Liver (tissue), 3 donors: ENCODE results near the gene TTBK1.

ENCODE experiments used
- EGR1 ChIP-seq, 2 donors: IDR thresholded peaks; 2 replicates each; pipeline ENCODE4 v1.6.1; 2016 to 2018; ENCODE audit warnings: antibody characterized with exemption in 2 of 2, low read depth in 2 of 2
- FOXA1 ChIP-seq: IDR thresholded peaks from 2 replicates; pipeline ENCODE4 v1.6.1; 2016; ENCODE audit warnings: antibody characterized with exemption
- GABPA ChIP-seq, 2 donors: IDR thresholded peaks in 1 of 2; conservative IDR thresholded peaks in 1 of 2; 2 replicates each; pipeline ENCODE4 v1.6.1; 2016; ENCODE audit warnings: antibody characterized with exemption in 2 of 2, mild to moderate bottlenecking in 1 of 2, moderate library complexity in 1 of 2
- HNF4G ChIP-seq: IDR thresholded peaks from 2 replicates; pipeline ENCODE4 v1.6.1; 2016; ENCODE audit warnings: antibody characterized with exemption
- JUND ChIP-seq, 2 donors: IDR thresholded peaks; 2 replicates each; pipeline ENCODE4 v1.6.1; 2016; ENCODE audit warnings: antibody characterized with exemption in 2 of 2
- NR2F2 ChIP-seq: IDR thresholded peaks from 2 replicates; pipeline ENCODE4 v1.6.1; 2016; ENCODE audit warnings: antibody characterized with exemption
- RAD21 ChIP-seq, 2 donors: IDR thresholded peaks; 2 replicates each; pipeline ENCODE4 v1.6.1; 2016; ENCODE audit warnings: antibody characterized with exemption in 2 of 2, mild to moderate bottlenecking in 2 of 2
- TAF1 ChIP-seq: conservative IDR thresholded peaks from 2 replicates; pipeline ENCODE4 v1.6.1; 2016; ENCODE audit warnings: antibody characterized with exemption, mild to moderate bottlenecking
- YY1 ChIP-seq: IDR thresholded peaks from 2 replicates; pipeline ENCODE4 v1.6.1; 2016; ENCODE audit warnings: antibody characterized with exemption, mild to moderate bottlenecking
- TF ChIP-seq, protein P1 (sequence below): fragments of 150-350 bp; IDR thresholded peaks from 2 replicates; pipeline ENCODE4 v1.5.1; 2017; ENCODE audit warnings: improper control_type of control experiment, low read depth, low read length; ENCODE audit not compliant: missing input control
- TF ChIP-seq, protein P2 (sequence below): IDR thresholded peaks from 2 replicates; pipeline ENCODE4 v1.6.1; 2016; ENCODE audit warnings: antibody characterized with exemption, mild to moderate bottlenecking
- TF ChIP-seq, protein P3 (sequence below): IDR thresholded peaks from 2 replicates; pipeline ENCODE4 v1.6.1; 2016; ENCODE audit warnings: antibody characterized with exemption
- TF ChIP-seq, protein P4 (sequence below): IDR thresholded peaks from 2 replicates; pipeline ENCODE4 v1.6.1; 2016; ENCODE audit warnings: antibody characterized with exemption
- TF ChIP-seq, protein P5 (sequence below): IDR thresholded peaks from 2 replicates; pipeline ENCODE4 v1.6.1; 2016; ENCODE audit warnings: antibody characterized with exemption
- donor health status: healthy.
- donor health status: healthy.

DNA sequence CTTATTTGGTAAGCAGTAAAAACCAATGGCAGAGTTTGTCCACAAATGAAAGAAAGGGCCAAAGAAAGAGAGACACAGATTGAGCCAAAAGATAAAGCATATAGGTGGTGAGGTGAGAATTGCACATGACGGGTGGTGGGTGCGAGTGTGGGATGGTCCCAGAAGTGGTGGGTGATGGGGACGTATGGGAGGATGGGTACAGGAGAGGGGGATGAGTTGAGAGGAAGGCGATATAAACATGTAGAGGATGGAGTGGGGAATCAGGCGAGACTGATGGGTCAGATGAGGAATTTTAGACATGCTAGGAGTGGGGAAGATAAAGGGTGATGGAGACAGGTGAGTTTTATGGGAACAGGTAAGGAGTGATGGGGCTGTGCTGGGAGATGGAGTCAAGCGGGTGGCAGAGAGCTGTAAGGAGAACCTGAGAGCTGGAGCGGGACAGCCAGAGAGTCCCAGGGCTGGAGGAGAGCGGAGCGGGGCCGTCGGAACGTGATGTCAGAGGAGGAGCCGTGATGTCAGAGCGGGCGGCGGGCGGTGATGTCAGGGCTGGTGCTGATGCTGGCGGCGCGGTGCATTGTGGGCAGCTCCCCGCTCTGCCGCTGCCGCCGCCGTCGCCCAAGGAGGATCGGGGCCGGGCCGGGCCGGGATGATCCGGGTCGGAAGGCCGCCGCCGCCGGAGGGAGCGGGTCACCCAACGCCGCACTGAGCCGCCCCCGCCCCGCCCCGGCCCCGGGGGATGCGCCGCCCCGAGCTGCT lies at the start of gene TTBK1:
- TF ChIP-seq, protein P1, sequence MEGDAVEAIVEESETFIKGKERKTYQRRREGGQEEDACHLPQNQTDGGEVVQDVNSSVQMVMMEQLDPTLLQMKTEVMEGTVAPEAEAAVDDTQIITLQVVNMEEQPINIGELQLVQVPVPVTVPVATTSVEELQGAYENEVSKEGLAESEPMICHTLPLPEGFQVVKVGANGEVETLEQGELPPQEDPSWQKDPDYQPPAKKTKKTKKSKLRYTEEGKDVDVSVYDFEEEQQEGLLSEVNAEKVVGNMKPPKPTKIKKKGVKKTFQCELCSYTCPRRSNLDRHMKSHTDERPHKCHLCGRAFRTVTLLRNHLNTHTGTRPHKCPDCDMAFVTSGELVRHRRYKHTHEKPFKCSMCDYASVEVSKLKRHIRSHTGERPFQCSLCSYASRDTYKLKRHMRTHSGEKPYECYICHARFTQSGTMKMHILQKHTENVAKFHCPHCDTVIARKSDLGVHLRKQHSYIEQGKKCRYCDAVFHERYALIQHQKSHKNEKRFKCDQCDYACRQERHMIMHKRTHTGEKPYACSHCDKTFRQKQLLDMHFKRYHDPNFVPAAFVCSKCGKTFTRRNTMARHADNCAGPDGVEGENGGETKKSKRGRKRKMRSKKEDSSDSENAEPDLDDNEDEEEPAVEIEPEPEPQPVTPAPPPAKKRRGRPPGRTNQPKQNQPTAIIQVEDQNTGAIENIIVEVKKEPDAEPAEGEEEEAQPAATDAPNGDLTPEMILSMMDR: no peak
- no peak for TF ChIP-seq HNF4G
- TF ChIP-seq, protein P2, sequence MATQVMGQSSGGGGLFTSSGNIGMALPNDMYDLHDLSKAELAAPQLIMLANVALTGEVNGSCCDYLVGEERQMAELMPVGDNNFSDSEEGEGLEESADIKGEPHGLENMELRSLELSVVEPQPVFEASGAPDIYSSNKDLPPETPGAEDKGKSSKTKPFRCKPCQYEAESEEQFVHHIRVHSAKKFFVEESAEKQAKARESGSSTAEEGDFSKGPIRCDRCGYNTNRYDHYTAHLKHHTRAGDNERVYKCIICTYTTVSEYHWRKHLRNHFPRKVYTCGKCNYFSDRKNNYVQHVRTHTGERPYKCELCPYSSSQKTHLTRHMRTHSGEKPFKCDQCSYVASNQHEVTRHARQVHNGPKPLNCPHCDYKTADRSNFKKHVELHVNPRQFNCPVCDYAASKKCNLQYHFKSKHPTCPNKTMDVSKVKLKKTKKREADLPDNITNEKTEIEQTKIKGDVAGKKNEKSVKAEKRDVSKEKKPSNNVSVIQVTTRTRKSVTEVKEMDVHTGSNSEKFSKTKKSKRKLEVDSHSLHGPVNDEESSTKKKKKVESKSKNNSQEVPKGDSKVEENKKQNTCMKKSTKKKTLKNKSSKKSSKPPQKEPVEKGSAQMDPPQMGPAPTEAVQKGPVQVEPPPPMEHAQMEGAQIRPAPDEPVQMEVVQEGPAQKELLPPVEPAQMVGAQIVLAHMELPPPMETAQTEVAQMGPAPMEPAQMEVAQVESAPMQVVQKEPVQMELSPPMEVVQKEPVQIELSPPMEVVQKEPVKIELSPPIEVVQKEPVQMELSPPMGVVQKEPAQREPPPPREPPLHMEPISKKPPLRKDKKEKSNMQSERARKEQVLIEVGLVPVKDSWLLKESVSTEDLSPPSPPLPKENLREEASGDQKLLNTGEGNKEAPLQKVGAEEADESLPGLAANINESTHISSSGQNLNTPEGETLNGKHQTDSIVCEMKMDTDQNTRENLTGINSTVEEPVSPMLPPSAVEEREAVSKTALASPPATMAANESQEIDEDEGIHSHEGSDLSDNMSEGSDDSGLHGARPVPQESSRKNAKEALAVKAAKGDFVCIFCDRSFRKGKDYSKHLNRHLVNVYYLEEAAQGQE: no peak
- TF ChIP-seq, protein P3, sequence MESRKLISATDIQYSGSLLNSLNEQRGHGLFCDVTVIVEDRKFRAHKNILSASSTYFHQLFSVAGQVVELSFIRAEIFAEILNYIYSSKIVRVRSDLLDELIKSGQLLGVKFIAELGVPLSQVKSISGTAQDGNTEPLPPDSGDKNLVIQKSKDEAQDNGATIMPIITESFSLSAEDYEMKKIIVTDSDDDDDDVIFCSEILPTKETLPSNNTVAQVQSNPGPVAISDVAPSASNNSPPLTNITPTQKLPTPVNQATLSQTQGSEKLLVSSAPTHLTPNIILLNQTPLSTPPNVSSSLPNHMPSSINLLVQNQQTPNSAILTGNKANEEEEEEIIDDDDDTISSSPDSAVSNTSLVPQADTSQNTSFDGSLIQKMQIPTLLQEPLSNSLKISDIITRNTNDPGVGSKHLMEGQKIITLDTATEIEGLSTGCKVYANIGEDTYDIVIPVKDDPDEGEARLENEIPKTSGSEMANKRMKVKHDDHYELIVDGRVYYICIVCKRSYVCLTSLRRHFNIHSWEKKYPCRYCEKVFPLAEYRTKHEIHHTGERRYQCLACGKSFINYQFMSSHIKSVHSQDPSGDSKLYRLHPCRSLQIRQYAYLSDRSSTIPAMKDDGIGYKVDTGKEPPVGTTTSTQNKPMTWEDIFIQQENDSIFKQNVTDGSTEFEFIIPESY: no peak
- no peak for TF ChIP-seq YY1
- TF ChIP-seq EGR1 (IDR thresholded peaks at IDR 0.05; ENCODE audit: low read depth in 2 of 2): no peak
- TF ChIP-seq FOXA1: no peak
- TF ChIP-seq TAF1: no peak
- TF ChIP-seq, protein P4, sequence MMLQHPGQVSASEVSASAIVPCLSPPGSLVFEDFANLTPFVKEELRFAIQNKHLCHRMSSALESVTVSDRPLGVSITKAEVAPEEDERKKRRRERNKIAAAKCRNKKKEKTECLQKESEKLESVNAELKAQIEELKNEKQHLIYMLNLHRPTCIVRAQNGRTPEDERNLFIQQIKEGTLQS: no peak
- TF ChIP-seq JUND (IDR thresholded peaks at IDR 0.05): no peak
- no peak for TF ChIP-seq GABPA (IDR thresholded peaks at IDR 0.05 in 1 of 2, conservative IDR thresholded peaks at IDR 0.05 in 1 of 2)
- TF ChIP-seq, protein P5, sequence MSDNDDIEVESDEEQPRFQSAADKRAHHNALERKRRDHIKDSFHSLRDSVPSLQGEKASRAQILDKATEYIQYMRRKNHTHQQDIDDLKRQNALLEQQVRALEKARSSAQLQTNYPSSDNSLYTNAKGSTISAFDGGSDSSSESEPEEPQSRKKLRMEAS: no peak
- TF ChIP-seq RAD21 (IDR thresholded peaks at IDR 0.05): no peak
- no peak for TF ChIP-seq NR2F2
